T follicular helper cell (primary cell): Measurements from ENCODE around the gene TNFRSF13B.

Source experiments
- DNase-seq: peaks from one replicate; pipeline ENCODE4 v3.0.0-alpha.2; 2020; ENCODE audit warnings: low read depth

TNFRSF13B gene

DNA sequence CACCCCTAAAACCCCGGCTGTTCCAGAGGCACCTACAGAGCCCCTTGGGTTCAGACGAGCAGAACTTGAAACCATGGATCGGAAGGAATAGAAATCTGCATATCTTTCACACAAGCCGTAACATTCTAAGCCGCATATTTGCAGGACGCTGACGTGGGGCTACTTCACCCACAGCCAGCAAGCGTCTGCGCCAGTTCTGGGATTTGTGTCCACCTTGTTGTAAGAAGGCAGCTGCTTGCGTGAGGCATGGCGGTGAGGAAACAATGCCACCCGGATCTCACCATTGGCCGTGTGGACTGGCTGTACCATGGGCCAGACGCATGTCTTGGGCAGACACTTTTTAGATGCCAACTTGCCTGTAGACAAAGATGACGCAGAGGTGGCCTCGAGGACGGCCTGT, 34.5 kb downstream of the TNFRSF13B start:
- no peak for DNase-seq

DNA sequence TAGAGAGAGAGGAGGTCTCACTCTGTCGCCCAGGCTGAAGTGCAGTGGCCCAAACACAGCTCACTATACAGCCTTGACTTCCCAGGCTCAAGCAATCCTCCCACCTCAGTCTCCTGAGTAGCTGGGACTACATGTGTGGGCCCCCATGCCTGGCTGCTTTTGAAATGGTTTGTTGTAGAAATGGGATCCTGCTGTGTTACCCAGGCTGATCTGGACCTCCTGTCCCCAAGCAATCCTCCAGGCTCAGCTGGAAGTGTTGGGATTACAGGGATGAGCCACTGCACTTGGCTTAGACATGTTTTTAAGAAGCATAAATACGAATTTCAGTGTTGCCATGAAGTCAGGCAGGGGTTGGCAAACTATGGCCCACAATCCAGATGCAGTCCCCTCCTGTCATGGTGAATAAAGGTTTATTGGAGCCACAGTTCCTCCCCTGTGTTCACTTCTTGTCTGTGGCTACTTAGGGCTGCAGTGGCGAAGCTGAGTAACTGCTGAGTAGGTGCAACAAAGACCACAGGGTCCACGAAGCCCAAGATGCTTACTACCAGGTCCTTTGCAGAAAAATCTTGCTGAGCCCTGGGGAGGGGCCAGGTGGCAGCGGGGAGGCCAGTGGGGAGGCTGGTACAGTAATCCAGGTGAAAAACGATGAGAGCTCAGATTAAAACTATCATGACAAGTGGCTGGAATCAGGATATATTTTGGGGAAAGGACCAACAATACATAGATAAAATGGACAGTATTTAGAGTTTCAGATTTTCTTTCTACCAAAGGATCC, 35.2 kb downstream of the TNFRSF13B start:
- no peak for DNase-seq

DNA sequence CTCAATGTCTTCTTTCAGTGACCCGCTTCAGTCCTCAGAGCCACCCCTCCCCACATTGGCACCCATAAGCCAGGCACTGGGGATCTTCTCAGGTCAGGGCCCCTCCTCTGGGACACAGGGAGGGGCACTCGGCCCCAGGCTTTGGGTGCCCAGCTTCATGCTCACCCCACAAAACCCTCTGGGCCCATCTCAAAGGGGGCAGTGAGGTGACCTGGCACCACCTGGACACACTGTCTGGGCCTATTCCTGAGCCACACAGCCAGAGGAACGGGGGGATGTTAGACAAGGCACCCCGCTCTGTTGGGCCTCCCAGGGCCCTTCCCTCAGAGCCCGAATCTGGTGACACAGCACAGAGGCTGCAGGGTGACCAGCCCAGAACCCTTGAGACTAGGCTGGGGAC, 36.1 kb downstream of the TNFRSF13B start:
- DNase-seq, result no peak

DNA sequence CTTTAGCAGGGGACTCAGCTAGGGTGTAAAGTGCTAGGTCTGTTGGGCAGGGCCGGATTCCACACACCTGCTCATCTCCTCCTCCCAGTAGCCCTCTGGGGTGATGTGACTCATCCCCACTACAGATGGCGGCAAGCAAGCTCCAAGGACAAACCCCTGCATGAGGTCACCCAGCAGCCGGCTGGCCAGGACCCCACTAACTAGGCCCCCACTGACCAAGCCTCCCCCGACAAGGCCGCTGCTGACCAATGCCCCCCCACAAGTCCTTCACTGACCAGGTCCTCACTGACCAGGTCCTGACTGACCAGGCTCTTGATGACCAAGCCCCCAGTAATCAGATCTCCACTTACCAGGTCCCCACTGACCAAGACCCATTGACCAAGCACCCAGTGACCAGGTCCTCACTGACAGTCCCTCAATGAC, 36.7 kb downstream of the TNFRSF13B start:
- no peak for DNase-seq

DNA sequence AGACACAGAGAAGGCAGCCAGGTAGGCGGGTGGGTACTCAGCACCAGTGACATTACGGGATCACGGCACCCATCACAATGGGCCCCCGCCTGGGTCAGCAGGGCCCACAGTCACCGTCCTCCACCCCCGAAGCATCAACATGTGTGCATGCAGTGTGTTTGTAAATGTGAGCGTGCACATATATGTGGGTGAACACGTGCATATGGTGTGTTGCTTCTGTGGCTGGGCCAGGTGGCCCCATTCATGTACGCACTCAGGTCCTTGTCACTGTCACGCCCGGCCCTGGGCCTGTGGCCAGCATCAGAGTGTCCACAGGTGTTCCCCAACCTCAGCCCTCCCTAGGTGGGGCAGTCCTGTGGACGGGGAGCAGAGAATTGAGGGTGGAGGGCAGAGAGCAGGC, 37.1 kb downstream of the TNFRSF13B start:
- no peak for DNase-seq

DNA sequence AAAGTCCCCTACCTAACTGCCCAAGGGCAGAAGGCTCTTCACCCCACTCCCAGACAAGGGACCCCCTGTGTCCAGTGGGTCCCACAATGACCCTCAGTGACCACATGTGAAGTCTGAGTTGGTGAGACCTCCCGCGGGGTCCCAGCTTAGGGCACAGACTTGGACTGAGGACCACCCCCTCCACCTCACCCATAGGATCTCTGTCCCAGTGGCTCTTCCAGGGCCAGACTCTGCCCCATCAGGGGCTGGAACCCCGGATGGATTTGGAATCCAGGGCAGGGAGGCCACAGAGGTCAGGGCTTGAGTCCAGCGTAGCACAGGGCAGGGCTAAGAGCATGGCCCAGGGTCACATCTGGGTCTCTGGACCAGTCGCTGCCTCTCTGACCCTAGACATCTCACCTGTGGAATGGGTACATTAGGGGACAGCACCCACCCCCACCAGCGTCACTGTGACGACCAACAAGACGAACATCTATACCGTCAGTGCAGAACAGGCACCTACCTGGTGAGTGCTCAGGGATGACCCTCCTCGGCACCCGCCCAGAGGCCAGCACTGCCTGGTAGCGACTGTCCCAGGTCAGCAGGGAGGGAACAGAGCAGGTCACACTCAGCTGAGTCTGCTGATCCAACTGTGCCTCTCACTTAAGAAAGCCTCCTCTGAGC, 37.7 kb downstream of the TNFRSF13B start:
- no peak for DNase-seq

DNA sequence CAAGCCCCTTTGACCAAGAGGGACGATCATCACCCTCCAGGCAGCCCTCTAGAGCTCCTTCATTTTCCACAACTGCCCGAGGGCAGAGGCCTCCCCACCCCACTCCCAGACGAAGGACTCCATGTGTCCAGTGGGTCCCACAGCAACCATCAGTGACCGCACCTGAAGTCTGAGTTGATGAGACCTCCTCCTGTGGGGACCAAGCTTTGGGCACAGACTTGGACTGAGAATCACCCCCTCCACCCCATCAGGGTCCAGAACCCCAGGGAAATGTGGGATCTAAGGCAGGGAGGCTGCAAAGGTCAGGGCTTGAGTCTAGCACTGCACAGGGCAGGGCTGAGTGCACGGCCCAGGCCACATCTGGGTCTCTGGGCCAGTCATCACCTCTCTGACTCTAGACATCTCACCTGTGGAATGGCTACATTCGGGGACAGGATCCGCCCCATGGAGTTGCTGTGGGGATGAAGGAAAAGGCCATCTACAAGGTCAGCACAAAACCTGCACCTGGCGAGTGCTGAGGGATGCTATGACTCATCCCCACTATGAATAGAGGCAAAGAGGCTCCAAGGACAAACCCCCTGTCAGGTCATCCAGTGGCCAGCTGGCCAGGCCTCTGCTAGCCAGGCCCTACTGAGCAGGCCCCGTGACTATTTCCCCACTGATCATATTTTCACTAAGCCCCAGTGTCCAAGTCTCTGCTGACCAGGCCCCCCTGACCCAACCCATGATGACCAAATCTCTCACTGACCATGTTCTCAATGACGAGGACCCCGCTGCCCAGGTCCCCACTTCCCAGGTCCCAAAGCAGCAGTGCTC, 38.4 kb downstream of the TNFRSF13B start:
- no peak for DNase-seq

DNA sequence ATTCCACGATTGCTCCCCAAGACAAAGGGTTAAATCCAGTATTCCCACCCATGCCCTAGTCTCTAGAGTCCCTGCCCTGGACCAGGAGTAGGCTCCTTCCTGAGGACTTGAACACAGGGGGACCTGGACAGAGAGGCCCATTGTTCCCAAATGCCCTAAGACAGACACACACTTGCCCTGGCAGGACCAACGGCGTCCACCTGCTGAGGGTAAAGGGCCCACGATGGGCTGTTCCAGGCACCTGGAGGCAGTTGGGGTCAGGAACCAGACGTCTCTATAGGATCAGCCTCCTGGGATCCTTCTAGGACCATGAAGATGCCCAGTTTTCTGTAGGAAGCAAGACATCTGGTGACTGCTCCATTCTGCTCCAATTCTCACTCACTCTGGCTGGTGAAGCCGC, 39.3 kb downstream of the TNFRSF13B start:
- DNase-seq, result no peak

DNA sequence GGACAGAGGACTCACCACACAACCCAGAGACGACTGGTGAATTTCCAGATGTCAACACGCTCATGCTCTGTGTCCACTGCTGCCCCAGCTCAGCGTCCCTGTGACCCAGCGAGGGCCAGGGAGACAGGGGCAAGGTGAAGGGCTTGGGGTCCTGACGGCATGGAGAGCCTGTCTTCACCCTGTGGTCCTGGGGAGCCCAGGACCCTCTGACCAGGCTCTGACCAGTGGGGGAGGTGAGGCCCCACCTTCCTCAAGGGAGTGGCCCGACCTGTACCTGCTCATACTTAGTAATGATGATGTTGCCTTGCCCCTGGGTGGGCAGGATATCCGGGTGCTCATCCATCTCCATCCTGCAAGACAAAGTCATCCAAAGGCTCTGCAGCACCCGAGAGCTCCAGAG, 39.8 kb downstream of the TNFRSF13B start:
- DNase-seq, result no peak

DNA sequence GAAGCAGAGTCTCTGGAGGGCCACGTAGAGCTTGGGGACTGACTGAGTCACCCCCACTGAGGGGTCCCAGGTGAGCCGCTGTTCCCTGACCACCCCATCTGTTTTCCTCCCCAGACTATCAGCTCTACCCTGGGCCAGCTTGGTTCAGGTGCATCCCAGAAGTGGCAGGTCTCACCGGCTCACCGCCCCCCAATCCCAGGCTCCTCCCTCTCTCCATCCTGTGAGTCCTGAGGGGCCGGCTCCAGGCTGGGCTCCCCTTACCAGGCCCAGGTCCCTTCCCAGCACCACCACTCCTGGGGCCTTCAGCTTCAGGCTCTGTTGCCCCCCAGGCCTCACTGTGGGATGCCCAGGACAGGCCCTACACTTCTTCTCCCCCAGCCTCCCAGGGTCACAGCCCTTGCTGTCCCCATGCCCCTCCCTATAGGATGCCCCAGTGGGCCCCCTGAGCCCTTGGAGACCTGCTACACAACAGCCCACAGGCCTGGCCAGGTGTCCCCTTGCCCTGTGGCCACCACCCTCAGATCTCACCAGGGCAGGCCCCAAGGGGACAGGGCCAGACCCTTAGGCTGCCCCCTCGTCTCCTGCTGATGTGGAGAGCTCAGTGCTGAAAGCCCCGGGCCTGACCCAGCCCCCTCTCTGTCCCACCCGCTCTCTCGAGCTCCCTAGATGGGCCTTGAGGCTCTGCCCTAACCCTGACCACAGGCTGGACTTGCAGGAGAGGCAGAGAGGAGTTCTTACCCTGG, 40.4 kb downstream of the TNFRSF13B start:
- DNase-seq, result no peak

DNA sequence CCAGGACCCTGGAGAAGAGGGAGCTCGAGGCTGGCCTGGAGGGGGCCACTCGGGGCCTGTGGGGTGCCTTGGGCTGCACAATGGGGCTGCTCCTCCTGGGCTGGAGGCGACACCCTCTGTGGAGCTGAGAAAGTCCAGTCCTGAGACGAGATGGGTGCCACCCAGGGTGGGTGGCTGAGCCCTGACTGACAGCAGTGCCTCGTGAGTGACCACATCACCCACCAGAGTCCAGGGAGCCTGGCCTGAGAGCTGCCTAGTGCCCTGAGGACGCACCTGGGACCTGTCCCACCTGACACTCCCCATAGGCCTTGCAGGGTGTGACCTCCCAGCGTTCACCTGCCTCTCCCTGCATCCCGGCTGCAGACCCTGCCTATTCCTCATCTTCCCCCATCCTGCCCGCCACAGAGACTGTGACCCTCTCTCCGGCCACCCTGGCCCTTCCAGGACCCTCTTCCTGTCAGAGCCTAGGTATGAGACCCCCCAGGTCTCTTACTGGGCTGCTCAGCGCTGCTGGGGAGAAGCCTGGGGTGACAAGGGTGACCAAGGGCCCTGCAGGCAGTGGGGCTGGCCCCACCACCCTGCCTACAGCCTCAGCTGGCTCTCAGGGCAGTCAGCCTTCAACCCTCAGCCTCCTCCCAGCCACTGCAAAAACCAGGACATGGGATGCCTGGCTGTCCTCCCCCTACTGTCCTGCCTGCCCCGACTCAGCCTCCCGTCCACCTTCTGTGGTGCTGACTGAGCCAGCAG, 41.2 kb downstream of the TNFRSF13B start:
- DNase-seq, result no peak

DNA sequence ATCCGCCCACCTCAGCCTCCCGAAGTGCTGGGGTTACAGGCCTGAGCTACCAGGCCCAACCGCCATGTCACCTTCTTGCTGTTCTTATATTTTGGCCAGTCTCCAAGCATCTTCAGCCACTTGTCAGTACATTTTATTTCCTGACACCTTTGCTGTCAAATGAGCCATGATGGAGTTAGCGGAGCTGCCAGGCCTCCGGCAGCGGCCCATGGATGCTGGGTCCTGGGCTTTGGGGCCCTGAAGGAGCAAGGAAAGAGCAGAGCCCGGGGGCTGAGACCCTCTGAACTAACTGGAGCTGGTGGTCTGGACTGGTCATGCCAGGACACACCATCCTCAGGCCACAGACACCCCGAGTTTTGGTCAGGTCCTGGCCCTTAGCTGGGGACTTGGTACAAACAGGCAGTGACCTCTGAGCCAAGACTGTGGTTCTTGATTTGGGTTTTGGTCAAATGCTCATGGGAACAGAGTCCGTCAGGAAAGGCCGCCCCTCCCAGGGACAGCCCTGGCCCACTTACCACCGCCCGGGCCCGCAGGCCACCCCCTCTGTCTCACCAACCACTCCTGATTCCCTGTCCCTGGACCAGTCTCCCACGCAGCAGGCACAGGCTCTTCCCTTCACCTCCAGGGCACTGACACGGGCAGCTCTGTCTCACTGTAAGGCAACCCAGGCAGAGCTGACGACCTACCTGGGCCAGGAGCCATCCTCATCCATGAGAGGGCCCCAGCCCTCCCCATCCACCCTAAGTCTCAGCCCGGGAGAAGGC, 42.0 kb downstream of the TNFRSF13B start:
- DNase-seq, result no peak

DNA sequence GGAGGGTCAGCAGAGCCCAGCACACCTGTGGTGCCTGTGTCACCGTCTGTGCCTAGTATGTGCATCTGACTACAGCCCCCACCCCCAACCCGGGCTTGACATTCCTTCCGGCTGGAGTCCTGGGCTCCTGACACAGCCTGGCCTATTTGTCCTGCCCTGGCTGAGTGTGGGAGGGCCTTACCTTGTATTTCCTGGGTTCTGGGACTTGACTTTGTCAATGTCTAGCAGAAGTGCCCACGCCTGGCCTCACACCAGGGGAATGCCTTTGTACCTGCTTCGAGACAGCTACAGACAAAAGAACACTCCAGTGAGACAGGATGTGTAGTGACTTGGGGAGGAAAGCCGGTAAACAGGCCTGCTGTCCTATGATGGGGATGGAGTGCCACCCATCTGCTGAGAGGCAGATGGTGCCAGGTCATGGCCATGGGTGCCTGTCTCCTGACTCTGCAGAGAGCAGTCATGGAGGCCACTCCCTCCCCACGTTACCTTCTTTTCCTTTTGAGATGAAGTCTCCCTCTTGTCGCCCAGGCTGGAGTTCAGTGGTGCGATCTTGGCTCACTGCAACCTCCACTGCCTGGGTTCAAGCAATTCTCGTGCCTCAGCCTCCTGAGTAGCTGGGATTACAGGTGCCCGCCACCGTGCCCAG, 42.8 kb downstream of the TNFRSF13B start:
- DNase-seq, result no peak

DNA sequence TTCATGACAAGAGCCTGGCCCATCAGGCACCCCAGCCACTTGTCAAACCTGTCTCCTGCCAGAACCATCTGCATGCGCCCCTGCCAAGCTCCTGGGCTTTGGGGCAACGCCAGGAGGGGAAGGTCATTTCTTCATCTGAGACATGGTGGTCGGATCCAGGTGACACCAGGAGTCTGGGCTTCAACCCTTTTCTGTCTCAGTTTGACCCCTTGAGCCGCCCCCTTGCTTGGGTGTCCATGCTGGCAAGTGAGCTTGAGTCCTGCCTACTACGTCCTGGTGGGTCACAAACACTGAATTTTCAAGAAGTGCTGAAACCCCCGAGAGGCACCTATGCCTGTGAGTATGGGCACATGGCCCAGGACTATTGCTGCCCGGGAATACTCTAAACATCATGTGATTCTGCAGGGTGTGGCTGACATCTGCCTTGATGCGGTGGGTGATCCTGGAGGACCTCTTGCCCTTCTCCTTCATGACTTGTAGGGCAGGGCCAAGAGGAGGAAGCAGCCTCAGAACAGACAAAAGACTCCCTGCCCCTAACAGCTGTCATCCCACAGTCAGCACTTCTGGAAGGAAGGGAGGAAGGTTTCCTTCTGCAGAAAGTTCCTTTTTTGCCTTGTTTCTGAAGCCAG, 43.4 kb downstream of the TNFRSF13B start:
- DNase-seq, result no peak

DNA sequence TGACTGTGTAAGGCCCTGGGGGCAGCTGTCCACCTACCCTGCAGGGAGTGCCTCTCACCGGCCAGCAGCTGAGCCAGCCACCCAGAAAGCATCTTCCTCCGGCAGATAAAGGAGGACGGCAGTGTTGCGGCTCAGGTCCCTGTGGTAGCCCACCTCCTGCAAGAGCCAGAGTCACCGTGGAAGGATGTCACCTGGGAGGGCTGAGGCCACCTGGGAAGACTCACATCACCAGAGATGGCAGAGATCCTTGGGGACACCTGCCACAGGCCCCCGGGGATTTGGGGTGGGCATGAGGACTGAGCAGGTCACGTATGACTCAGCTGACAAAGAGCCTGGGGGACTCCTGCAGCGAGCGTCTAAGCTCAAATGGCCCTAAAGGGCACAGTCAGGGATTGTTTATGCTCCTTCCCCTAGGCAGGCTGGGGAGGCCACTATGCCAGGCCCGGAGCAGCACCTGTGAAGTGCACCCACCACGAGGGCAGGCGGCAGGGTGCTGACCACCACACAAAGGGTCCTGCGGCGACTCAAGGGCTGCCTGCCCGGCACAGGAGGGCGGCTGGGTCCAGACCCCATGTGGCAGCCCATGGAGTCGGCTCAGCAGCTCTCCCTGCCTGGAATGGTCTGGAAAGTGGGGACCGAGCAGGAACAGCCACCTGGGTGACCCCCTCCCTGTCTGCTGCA, 44.1 kb downstream of the TNFRSF13B start:
- no peak for DNase-seq

DNA sequence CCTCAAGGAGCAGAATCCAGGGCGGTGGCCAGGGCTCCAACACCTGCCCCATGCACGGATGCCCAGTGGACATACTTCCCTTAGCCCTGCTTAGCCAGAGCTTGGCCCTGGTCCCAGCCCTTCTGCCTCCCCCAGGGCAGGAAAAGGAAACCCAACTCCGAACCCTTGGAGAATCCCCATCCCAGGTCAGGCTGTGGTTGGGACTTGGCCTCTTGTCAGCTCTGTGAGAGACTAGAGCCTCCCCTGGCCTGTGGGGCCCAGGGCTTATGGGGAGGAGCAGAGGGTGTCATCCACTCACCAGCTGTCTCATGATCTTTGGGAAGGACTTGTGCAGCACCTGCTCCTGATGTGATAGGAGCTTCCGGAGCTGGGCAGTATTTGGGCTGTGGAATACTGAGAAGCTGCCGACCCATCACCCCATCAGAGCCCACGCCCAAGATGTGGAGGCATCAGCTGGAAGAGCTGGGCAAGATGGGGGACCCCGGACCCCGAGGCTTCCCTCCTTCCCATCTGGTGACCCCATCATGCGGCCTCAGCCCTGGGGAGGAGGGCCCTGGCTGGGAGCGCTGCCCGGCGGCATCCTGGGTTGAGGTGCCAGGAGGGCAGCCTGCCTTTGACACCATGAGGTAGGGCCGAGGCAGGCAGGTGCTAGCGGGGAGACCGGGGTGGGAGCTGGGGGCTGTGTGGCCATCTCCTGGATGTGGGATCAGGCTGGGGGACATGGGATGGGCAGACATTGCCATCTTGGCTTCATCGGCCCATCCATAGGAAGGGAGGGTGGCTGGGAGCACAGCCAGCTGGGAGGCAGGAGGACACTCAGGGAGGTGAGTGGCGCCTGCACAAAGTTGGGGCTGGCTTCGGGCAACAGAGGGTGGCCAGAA, 45.1 kb downstream of the TNFRSF13B start:
- no peak for DNase-seq

DNA sequence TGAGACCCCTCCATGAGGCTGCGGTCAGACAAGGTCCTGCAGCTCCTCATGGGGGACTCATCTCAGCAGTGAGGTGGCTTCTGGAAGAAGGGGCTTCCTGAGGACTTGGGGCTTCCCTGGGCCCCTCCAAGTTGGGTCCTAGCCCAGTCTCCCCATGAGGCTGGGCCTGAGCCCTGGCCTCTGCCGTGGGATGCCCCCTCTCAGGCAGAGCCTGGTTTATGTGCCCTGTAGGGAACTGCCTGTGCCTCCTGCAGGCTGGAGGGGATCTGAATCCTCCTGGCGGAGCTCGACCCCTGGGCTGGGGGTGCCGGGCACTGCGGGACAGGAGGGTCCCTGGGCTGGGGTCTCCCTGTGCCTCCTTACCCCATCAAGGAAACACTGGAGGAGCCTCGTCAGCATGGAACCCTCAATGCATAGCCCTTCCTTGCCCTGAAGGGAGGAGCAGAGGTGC, 45.8 kb downstream of the TNFRSF13B start:
- no peak for DNase-seq
